ENCODE data around the gene ZBTB8B. TPM values are rescaled to one million over a fixed set of nuclear protein-coding genes. Genes with fewer than 3 reads are reported as not detected.
A peak's percentile ranks its signal among the peaks of the same experiment; 100 is the strongest.
"Not testable (repeated sequence)": the region's sequence is repeated elsewhere in the genome, so short reads cannot be mapped to it uniquely, and the experiment has no call there.

ZBTB8B gene
- total RNA-seq, 1 donor from 2014 or later, result 0.08 TPM

- TF ChIP-seq, protein P1, sequence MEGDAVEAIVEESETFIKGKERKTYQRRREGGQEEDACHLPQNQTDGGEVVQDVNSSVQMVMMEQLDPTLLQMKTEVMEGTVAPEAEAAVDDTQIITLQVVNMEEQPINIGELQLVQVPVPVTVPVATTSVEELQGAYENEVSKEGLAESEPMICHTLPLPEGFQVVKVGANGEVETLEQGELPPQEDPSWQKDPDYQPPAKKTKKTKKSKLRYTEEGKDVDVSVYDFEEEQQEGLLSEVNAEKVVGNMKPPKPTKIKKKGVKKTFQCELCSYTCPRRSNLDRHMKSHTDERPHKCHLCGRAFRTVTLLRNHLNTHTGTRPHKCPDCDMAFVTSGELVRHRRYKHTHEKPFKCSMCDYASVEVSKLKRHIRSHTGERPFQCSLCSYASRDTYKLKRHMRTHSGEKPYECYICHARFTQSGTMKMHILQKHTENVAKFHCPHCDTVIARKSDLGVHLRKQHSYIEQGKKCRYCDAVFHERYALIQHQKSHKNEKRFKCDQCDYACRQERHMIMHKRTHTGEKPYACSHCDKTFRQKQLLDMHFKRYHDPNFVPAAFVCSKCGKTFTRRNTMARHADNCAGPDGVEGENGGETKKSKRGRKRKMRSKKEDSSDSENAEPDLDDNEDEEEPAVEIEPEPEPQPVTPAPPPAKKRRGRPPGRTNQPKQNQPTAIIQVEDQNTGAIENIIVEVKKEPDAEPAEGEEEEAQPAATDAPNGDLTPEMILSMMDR (IDR thresholded peaks at IDR 0.05), result peak; percentile 32
- DNase-seq (ENCODE audit: extremely low spot score, unreplicated experiment), result no peak
- H3K27ac Mint-ChIP-seq (ENCODE audit: unreplicated experiment), result peak overlapping the region; percentile 74
- H3K4me1 Mint-ChIP-seq (ENCODE audit: unreplicated experiment), result peaks cover 15% of the 10 kb centered on the region
- peaks cover 8% of the 10 kb centered on the region for H3K27me3 Mint-ChIP-seq (ENCODE audit: unreplicated experiment)
- no peaks in the 10 kb centered on the region for H3K9me3 Mint-ChIP-seq (ENCODE audit: unreplicated experiment)
- no peaks in the 10 kb centered on the region for H3K36me3 Mint-ChIP-seq (ENCODE audit: unreplicated experiment)
- H3K4me3 Mint-ChIP-seq (ENCODE audit: unreplicated experiment), result no peak overlapping the region
Observed at GRCh38 chr1:32448773-32449456, 16.0 kb upstream of the ZBTB8B start.

GRCh38 chr1:32449457-32449831 is 15.4 kb upstream of the ZBTB8B start:
- not testable (repeated sequence) for H3K9me3 Mint-ChIP-seq (ENCODE audit: unreplicated experiment); H3K4me3 Mint-ChIP-seq (ENCODE audit: unreplicated experiment); H3K27ac Mint-ChIP-seq (ENCODE audit: unreplicated experiment); DNase-seq (ENCODE audit: extremely low spot score, unreplicated experiment); H3K27me3 Mint-ChIP-seq (ENCODE audit: unreplicated experiment); H3K36me3 Mint-ChIP-seq (ENCODE audit: unreplicated experiment)
- H3K4me1 Mint-ChIP-seq (ENCODE audit: unreplicated experiment), result peaks cover 15% of the 10 kb centered on the region

DNA sequence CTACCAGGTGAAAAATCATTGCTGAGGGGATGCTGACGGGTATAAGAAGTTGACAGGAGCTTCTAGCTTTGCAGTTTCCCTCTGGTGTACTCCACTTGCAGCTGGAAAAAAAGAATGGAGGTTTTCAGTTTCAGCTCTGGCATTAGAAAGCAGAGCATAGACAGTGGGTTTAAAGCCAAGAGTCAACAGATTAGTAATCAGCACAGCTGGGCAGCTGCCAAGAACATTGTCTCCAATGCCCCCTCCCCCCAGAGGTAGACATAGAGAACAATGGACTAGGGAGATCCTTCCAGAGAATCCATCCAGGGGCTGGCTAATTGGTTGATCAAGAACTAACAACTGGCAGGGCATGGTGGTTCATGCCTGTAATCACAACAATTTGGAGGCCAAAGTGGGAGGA is 10.1 kb upstream of the ZBTB8B start:
- Mint-ChIP-seq H3K4me1 (ENCODE audit: unreplicated experiment) (no peaks in the 10 kb centered on the region), H3K27ac (ENCODE audit: unreplicated experiment) (no peak overlapping the region), H3K9me3 (ENCODE audit: unreplicated experiment) (peaks cover 15% of the 10 kb centered on the region), H3K36me3 (ENCODE audit: unreplicated experiment) (no peaks in the 10 kb centered on the region), H3K4me3 (ENCODE audit: unreplicated experiment) (no peak overlapping the region), H3K27me3 (ENCODE audit: unreplicated experiment) (peaks cover 8% of the 10 kb centered on the region)
- DNase-seq (ENCODE audit: extremely low spot score, unreplicated experiment), result no peak
- TF ChIP-seq, protein P1 (IDR thresholded peaks at IDR 0.05), result no peak

- DNase-seq (ENCODE audit: extremely low spot score, unreplicated experiment), result no peak
- TF ChIP-seq, protein P1 (IDR thresholded peaks at IDR 0.05), result no peak
- no peaks in the 10 kb centered on the region for H3K36me3 Mint-ChIP-seq (ENCODE audit: unreplicated experiment)
- peaks cover 8% of the 10 kb centered on the region for H3K27me3 Mint-ChIP-seq (ENCODE audit: unreplicated experiment)
- H3K27ac Mint-ChIP-seq (ENCODE audit: unreplicated experiment), result no peak overlapping the region
- no peaks in the 10 kb centered on the region for H3K4me1 Mint-ChIP-seq (ENCODE audit: unreplicated experiment)
- peaks cover 15% of the 10 kb centered on the region for H3K9me3 Mint-ChIP-seq (ENCODE audit: unreplicated experiment)
- H3K4me3 Mint-ChIP-seq (ENCODE audit: unreplicated experiment), result no peak overlapping the region
Observed at GRCh38 chr1:32455958-32456357, 8.9 kb upstream of the ZBTB8B start.

DNA sequence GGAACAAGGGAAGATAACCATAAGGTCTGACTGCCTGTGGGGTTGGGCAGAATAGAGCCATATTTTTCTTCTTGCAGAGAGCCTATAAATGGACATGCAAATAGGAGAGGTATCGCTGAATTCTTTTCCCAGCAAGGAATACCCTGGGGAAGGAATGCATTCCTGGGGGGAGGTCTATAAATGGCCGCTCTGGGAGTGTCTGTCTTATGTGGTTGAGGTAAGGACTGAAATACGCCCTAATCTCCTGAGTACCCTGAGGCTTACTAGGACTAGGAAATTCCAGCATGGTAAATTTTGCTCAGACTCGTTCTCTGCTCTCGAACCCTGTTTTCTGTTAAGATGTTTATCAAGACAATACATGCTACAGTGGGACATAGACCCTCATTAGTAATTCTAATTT is 6.1 kb upstream of the ZBTB8B start:
- not testable (repeated sequence) for H3K4me3 Mint-ChIP-seq (ENCODE audit: unreplicated experiment); H3K27ac Mint-ChIP-seq (ENCODE audit: unreplicated experiment); H3K4me1 Mint-ChIP-seq (ENCODE audit: unreplicated experiment); H3K36me3 Mint-ChIP-seq (ENCODE audit: unreplicated experiment); DNase-seq (ENCODE audit: extremely low spot score, unreplicated experiment)
- Mint-ChIP-seq H3K27me3 (ENCODE audit: unreplicated experiment) (peaks cover 23% of the 10 kb centered on the region), H3K9me3 (ENCODE audit: unreplicated experiment) (peaks cover 15% of the 10 kb centered on the region)

DNA sequence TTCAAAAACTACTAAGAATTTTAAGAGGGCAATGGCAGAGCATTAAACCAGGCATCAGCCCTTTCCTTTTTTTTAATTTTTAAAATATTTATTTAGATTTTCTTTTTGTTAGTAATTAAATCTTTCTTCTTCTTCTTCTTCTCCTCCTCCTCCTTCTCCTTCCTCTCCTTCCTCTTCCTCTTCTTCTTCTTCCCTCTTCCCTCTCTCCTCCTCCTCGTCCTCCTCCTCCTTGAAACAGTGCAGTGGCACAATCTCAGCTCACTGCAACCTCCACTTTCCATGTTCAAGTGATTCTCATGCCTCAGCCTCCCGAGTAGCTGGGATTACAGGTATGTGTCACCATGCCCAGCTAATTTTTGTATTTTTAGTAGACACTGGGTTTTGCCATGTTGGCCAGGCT is 1.9 kb upstream of the ZBTB8B start:
- not testable (repeated sequence) for H3K27ac Mint-ChIP-seq (ENCODE audit: unreplicated experiment); H3K36me3 Mint-ChIP-seq (ENCODE audit: unreplicated experiment); DNase-seq (ENCODE audit: extremely low spot score, unreplicated experiment); H3K4me3 Mint-ChIP-seq (ENCODE audit: unreplicated experiment)
- H3K27me3 Mint-ChIP-seq (ENCODE audit: unreplicated experiment), result peaks cover 26% of the 10 kb centered on the region
- H3K4me1 Mint-ChIP-seq (ENCODE audit: unreplicated experiment), result peaks cover 13% of the 10 kb centered on the region
- peaks cover 15% of the 10 kb centered on the region for H3K9me3 Mint-ChIP-seq (ENCODE audit: unreplicated experiment)

Measured in osteocyte (in vitro differentiated cells).